ACHN (cell line): Measurements from ENCODE around the gene GALE.
"Not testable (repeated sequence)": the region's sequence is repeated elsewhere in the genome, so short reads cannot be mapped to it uniquely, and the experiment has no call there.

ENCODE experiments used
- DNase-seq: peaks from one replicate; pipeline ENCODE4 v3.0.0-alpha.2; 2015
- in situ Hi-C: cut with HindIII; loops from 2 replicates; pipeline ENCODE4 v1.10.0; 2017; ENCODE audit warnings: low sequenced_read_pairs, low pct_ligation_motif_present, low pct_unique_long_range_greater_than_20kb

The GALE gene

GRCh38 chr1:23795676-23796465, 4.7 kb downstream of the GALE start:
- no peak for DNase-seq
- in situ Hi-C loops: no loop called here

- DNase-seq, in situ Hi-C loops: not testable (repeated sequence)
Observed at GRCh38 chr1:23794732-23795182, 5.8 kb downstream of the GALE start.

- no peak for DNase-seq
- in situ Hi-C loops: no loop called here
Observed at GRCh38 chr1:23793861-23794731, 6.5 kb downstream of the GALE start.

- in situ Hi-C loops: no loop called here
- DNase-seq: no peak
Observed at GRCh38 chr1:23793018-23793781, 7.4 kb downstream of the GALE start.

GRCh38 chr1:23792151-23792945, 8.2 kb downstream of the GALE start:
- in situ Hi-C loops: no loop called here
- no peak for DNase-seq

- in situ Hi-C loops: no loop called here
- DNase-seq: peak; percentile 20
Observed at GRCh38 chr1:23791516-23792047, 9.0 kb downstream of the GALE start.

GRCh38 chr1:23790696-23791515, 9.6 kb downstream of the GALE start, which contains the start of gene LYPLA2:
LYPLA2 (plus strand) TSS chr1:23791145; CDS start chr1:23792683, 1,538 bp downstream.
- in situ Hi-C loops: no loop called here
- peak; percentile 89 for DNase-seq

- DNase-seq: no peak
- in situ Hi-C loops: no loop called here
Observed at GRCh38 chr1:23788695-23789094, 11.9 kb downstream of the GALE start.

- no peak for DNase-seq
- in situ Hi-C loops: no loop called here
Observed at GRCh38 chr1:23787701-23788100, 12.9 kb downstream of the GALE start.

GRCh38 chr1:23784846-23785245, 15.7 kb downstream of the GALE start:
- in situ Hi-C loops: no loop called here

GRCh38 chr1:23783141-23783540, 17.4 kb downstream of the GALE start:
- in situ Hi-C loops: not testable (repeated sequence)

More at GRCh38 chr1:23784846-23785245, 15.7 kb downstream of the GALE start:
- DNase-seq: no peak

GRCh38 chr1:23779826-23780371, 20.7 kb downstream of the GALE start:
- DNase-seq: peak; percentile 19
- in situ Hi-C loops: no loop called here

More at GRCh38 chr1:23783141-23783540, 17.4 kb downstream of the GALE start:
- not testable (repeated sequence) for DNase-seq

GRCh38 chr1:23777979-23778814, 22.4 kb downstream of the GALE start, which contains the start of gene PITHD1:
PITHD1 (plus strand) TSS chr1:23778418; CDS start chr1:23778516, 98 bp downstream.
- in situ Hi-C loops: no loop called here
- DNase-seq: peak; percentile 82

GRCh38 chr1:23776217-23776616, 24.3 kb downstream of the GALE start:
- no peak for DNase-seq
- in situ Hi-C loops: no loop called here

- DNase-seq: no peak
- in situ Hi-C loops: no loop called here
Observed at GRCh38 chr1:23774174-23774880, 26.2 kb downstream of the GALE start.
